Measurements from ENCODE around the gene CD200. TPM values are rescaled to one million over a fixed set of nuclear protein-coding genes. Genes with fewer than 3 reads are reported as not detected.

Gene CD200
- total RNA-seq, 1 donor from 2014 or later: 3.2 TPM

GRCh38 chr3:112411425-112411824 lies 78.5 kb downstream of the CD200 start:
- no peak for DNase-seq (ENCODE audit: low read depth in 2 of 2)

Other genes starting within 250 kb of the CD200 start
- 8.1 and 10.0 TPM in 2 replicates for gene C3orf52, start 246.8 kb upstream of the CD200 start, total RNA-seq
- not detected in 2 replicates for gene GCSAM, start 199.9 kb upstream of the CD200 start, total RNA-seq
- gene SLC9C1, start 38.9 kb upstream of the CD200 start, total RNA-seq: under 0.01 and 0.13 TPM in 2 replicates
- gene BTLA, start 166.3 kb downstream of the CD200 start, total RNA-seq: not detected in 2 replicates
- gene ATG3, start 228.8 kb downstream of the CD200 start, total RNA-seq: 53.5 and 62.0 TPM in 2 replicates
- gene SLC35A5, start 228.9 kb downstream of the CD200 start, total RNA-seq: 25.7 and 33.5 TPM in 2 replicates

All from dermis microvascular lymphatic vessel endothelial cell (primary cell).